HepG2 (cell line): ENCODE results near the gene CXCR1. TPM values are rescaled to one million over a fixed set of nuclear protein-coding genes. Genes with fewer than 3 reads are reported as not detected.

Source experiments
- ATAC-seq: fragments of 200-7000 bp; cut with Tn5 transposase; 3 replicates; pipeline ENCODE4 v1.9.1; 2020; ENCODE audit warnings: mild to moderate bottlenecking, moderate library complexity
- BruUV-seq: library from RNA; stranded (reverse); fragments of 400-500 nt; replicated peaks from 2 replicates; lab custom pipeline; 2021; lab: Mats Ljungman, UMichigan
- CTCF ChIA-PET: fragments of 300-600 bp; formaldehyde crosslinking; extraction: SDS; loops from one replicate; lab custom pipeline; 2021; ENCODE audit warnings: low total read pairs, inconsistent platforms, low intra/inter-chr PET ratio; lab: Yijun Ruan, JAX
- POLR2A ChIA-PET: fragments of 350-600 bp; sonication (Branson Sonifier 250); formaldehyde crosslinking; loops from one replicate; lab custom pipeline; 2020; ENCODE audit warnings: antibody characterized with exemption, inconsistent platforms; lab: Yijun Ruan, JAX
- DNase-seq: peaks from one replicate; pipeline ENCODE4 v3.0.0-alpha.2; 2015; ENCODE audit warnings: low spot score
- FAIRE-seq: peaks from 3 replicates; lab custom pipeline; 2011; peaks lifted over from hg19 to GRCh38; lab: Jason Lieb, UNC
- H2AFZ ChIP-seq: one replicate; pipeline ENCODE4 v1.6.1; 2011; ENCODE audit warnings: low read length, inconsistent platforms
- H3K27ac ChIP-seq: fragments of 300-600 bp; 3 replicates; pipeline ENCODE4 v1.8.0; 2011; ENCODE audit warnings: mixed run types, mild to moderate bottlenecking, mixed read lengths, low read length, inconsistent platforms; ENCODE audit not compliant: insufficient read depth; ENCODE audit errors: extremely low read length
- H3K27me3 ChIP-seq, 2 experiments: fragments of 200-600 bp in 1 of 2; 2 replicates in 1 of 2; 3 replicates in 1 of 2; pipeline versions ENCODE4 v1.6.0 to v1.8.0; 2011; ENCODE audit warnings: low read length in 2 of 2, mild to moderate bottlenecking in 2 of 2, moderate library complexity in 2 of 2, inconsistent platforms in 1 of 2; ENCODE audit not compliant: insufficient read depth in 2 of 2, control insufficient read depth in 1 of 2
- H3K36me3 ChIP-seq, 2 experiments: fragments of 200-600 bp in 1 of 2; replicated peaks in 1 of 2; 2 replicates in 1 of 2; 3 replicates in 1 of 2; pipeline versions ENCODE4 v1.5.1 to v1.8.0; 2011; ENCODE audit warnings: low read length in 2 of 2, inconsistent platforms in 1 of 2; ENCODE audit not compliant: insufficient read depth in 2 of 2, control insufficient read depth in 1 of 2
- H3K4me1 ChIP-seq: 2 replicates; pipeline ENCODE4 v1.5.1; 2012; ENCODE audit warnings: low read length, inconsistent platforms; ENCODE audit not compliant: insufficient read depth
- H3K4me2 ChIP-seq: 2 replicates; pipeline ENCODE4 v1.6.0; 2011; ENCODE audit warnings: low read depth, low read length, inconsistent platforms
- H3K4me3 ChIP-seq, 3 experiments: fragments of 200-600 bp in 1 of 3; sonication (generic), shearing (Covaris generic) in 1 of 3; replicated peaks in 1 of 3; 2 replicates each; pipeline ENCODE4 v1.5.1; 2011 to 2016; ENCODE audit warnings: low read length in 3 of 3, inconsistent platforms in 2 of 3, low read depth in 2 of 3, mild to moderate bottlenecking in 2 of 3, control low read depth in 1 of 3, mixed read lengths in 1 of 3; ENCODE audit not compliant: insufficient read depth in 1 of 3
- H3K79me2 ChIP-seq: one replicate; pipeline ENCODE4 v1.6.1; 2011; ENCODE audit warnings: low read length, inconsistent platforms; ENCODE audit not compliant: insufficient read depth
- H3K9ac ChIP-seq: 2 replicates; pipeline ENCODE4 v1.6.0; 2011; ENCODE audit warnings: mild to moderate bottlenecking, low read depth, low read length, inconsistent platforms; ENCODE audit not compliant: insufficient read depth
- H3K9me3 ChIP-seq: 2 replicates; pipeline ENCODE4 v1.5.1; 2012; ENCODE audit warnings: mild to moderate bottlenecking, low read length
- H4K20me1 ChIP-seq: 2 replicates; pipeline ENCODE4 v1.6.0; 2011; ENCODE audit warnings: inconsistent platforms, mild to moderate bottlenecking, low read length, moderate library complexity; ENCODE audit not compliant: insufficient read depth
- BHLHE40 ChIP-seq: IDR thresholded peaks from 2 replicates; pipeline ENCODE4 v1.6.1; 2011; ENCODE audit warnings: low read length, improper control_type of control experiment
- GZF1 ChIP-seq: sonication (generic); formaldehyde crosslinking; IDR thresholded peaks from 2 replicates; pipeline ENCODE4 v1.5.1; 2020; ENCODE audit warnings: mild to moderate bottlenecking, missing genetic modification reagents
- HCFC1 ChIP-seq: fragments of 150-350 bp; IDR thresholded peaks from 2 replicates; pipeline ENCODE4 v1.6.1; 2014; ENCODE audit warnings: low read depth, low read length
- HOXA9 ChIP-seq: sonication (generic); formaldehyde crosslinking; IDR thresholded peaks from 2 replicates; pipeline ENCODE4 v1.8.1; 2022; ENCODE audit warnings: missing genetic modification reagents, mild to moderate bottlenecking, moderate library complexity, borderline replicate concordance
- KDM3A ChIP-seq: IDR thresholded peaks from 2 replicates; pipeline ENCODE4 v1.6.1; 2018; ENCODE audit warnings: low read depth, missing compliant biosample characterization
- KLF11 ChIP-seq: IDR thresholded peaks from 2 replicates; pipeline ENCODE4 v1.6.1; 2016; ENCODE audit warnings: missing compliant biosample characterization
- LRRFIP1 ChIP-seq: sonication (generic); formaldehyde crosslinking; conservative IDR thresholded peaks from 2 replicates; pipeline ENCODE4 v1.4.0; 2020; ENCODE audit warnings: missing genetic modification reagents
- MAF1 ChIP-seq: sonication (generic); formaldehyde crosslinking; IDR thresholded peaks from 2 replicates; pipeline ENCODE4 v1.5.0; 2020; ENCODE audit warnings: missing genetic modification reagents, borderline replicate concordance
- POLR2A ChIP-seq, 2 experiments: IDR thresholded peaks; 2 replicates each; pipeline ENCODE4 v1.6.1; 2011; ENCODE audit warnings: low read depth in 2 of 2, low read length in 2 of 2, mild to moderate bottlenecking in 1 of 2, moderate library complexity in 1 of 2; ENCODE audit not compliant: insufficient read depth in 1 of 2
- TP53 ChIP-seq: sonication (generic); formaldehyde crosslinking; conservative IDR thresholded peaks from 2 replicates; pipeline ENCODE4 v1.4.0; 2020; ENCODE audit warnings: missing genetic modification reagents
- ZBTB1 ChIP-seq: sonication (generic); formaldehyde crosslinking; IDR thresholded peaks from 2 replicates; pipeline ENCODE4 v1.4.0; 2020; ENCODE audit warnings: missing genetic modification reagents, borderline replicate concordance
- ZNF230 ChIP-seq: sonication (generic); formaldehyde crosslinking; IDR thresholded peaks from 2 replicates; pipeline ENCODE4 v1.4.0; 2020; ENCODE audit warnings: mild to moderate bottlenecking, missing genetic modification reagents
- ZNF276 ChIP-seq: sonication (generic); formaldehyde crosslinking; IDR thresholded peaks from 2 replicates; pipeline ENCODE4 v1.4.0; 2020; ENCODE audit warnings: mild to moderate bottlenecking, low read depth, missing genetic modification reagents
- ZNF549 ChIP-seq: sonication (generic); formaldehyde crosslinking; IDR thresholded peaks from 2 replicates; pipeline ENCODE4 v1.5.0; 2020; ENCODE audit warnings: missing genetic modification reagents
- ZNF572 ChIP-seq: sonication (generic); formaldehyde crosslinking; IDR thresholded peaks from 2 replicates; pipeline ENCODE4 v1.5.1; 2020; ENCODE audit warnings: mild to moderate bottlenecking, missing genetic modification reagents
- ZNF646 ChIP-seq: sonication (generic); formaldehyde crosslinking; IDR thresholded peaks from 2 replicates; pipeline ENCODE4 v1.9.0; 2021; ENCODE audit warnings: mild to moderate bottlenecking, missing genetic modification reagents
- WGBS: methylation state at CpG from one replicate; pipeline ENCODE4 v1.1.6; 2017; ENCODE audit warnings: low lambda C conversion rate; 5-methylcytosine and 5-hydroxymethylcytosine counted together
- in situ Hi-C: cut with HindIII; loops from 2 replicates; pipeline ENCODE4 v1.10.0; 2017; ENCODE audit warnings: low pct_unique_long_range_greater_than_20kb; ENCODE audit not compliant: extremely low pct_ligation_motif_present
- intact Hi-C: fragments of 100-400 bp; cut with micrococcal nuclease; formaldehyde crosslinking; loops from one replicate; pipeline ENCODE4 v1.10.0; 2022; ENCODE audit not compliant: unreplicated experiment
- polyA plus RNA-seq, 8 experiments: library from polyadenylated mRNA; depleted of rRNA in 3 of 8; stranded (reverse) in 7 of 8; unstranded in 1 of 8; fragments of >200 nt; fragmentation: Illumina TruSeq in 4 of 8; extraction: Trizol in 4 of 8; gene quantifications; 2 replicates each; pipeline versions ENCODE4 v1.2.1 to v1.2.3, GENCODE V29; 2011 to 2016; ENCODE audit warnings: low read depth in 4 of 8, missing spikeins in 1 of 8, mixed read lengths in 1 of 8; ENCODE audit not compliant: insufficient read depth in 1 of 8
- total RNA-seq, 5 experiments: library from RNA; depleted of rRNA; stranded (reverse); fragments of >200 nt; fragmentation: Illumina TruSeq; extraction: Trizol; gene quantifications; 2 replicates each; pipeline ENCODE4 v1.2.3, GENCODE V29; 2016; ENCODE audit warnings: low read depth in 1 of 5

Gene CXCR1
- total and polyA plus RNA-seq, 2 of the 13 experiments (the other 11 are each of a cell fraction or from before 2014, with no cell fraction given) = not detected

- in situ Hi-C loops = no loop called here
- DNase-seq (no peak), FAIRE-seq (no peak), ATAC-seq (no peak)
- no TSS peak for BruUV-seq
- H3K9ac ChIP-seq = no peak overlapping the region
- intact Hi-C loops = no loop called here
- CTCF ChIA-PET = no interaction called here
- H2AFZ ChIP-seq = no peak overlapping the region
- H3K4me2 ChIP-seq = no peak overlapping the region
- WGBS = 44% methylated on average over 2 of the region's 2 CpGs
- H3K27ac ChIP-seq = no peak overlapping the region
- no peaks in the 10 kb centered on the region for H4K20me1 ChIP-seq
- POLR2A ChIA-PET = no interaction called here
- H3K4me1 ChIP-seq = no peaks in the 10 kb centered on the region
- H3K36me3 ChIP-seq = no peaks in the 10 kb centered on the region
- no peaks in the 10 kb centered on the region for H3K79me2 ChIP-seq
- H3K9me3 ChIP-seq = no peaks in the 10 kb centered on the region
- peaks cover 4 to 48% of the 10 kb centered on the region in 2 experiments for H3K27me3 ChIP-seq
- no peak overlapping the region for H3K4me3 ChIP-seq
- TF ChIP-seq POLR2A (IDR thresholded peaks at IDR 0.05; ENCODE audit: insufficient read depth in 1 of 2, low read depth in 2 of 2, low read length in 2 of 2) = no peak
- TF ChIP-seq ZNF230 (CRISPR knock-in tag) = no peak
- TF ChIP-seq HOXA9 = no peak
- TF ChIP-seq ZNF646 = no peak
- TF ChIP-seq GZF1 (CRISPR knock-in tag) = no peak
- no peak for TF ChIP-seq ZNF572 (CRISPR knock-in tag)
- no peak for TF ChIP-seq KLF11 (CRISPR knock-in tag)
- TF ChIP-seq ZNF276 = no peak
- TF ChIP-seq LRRFIP1 (CRISPR knock-in tag) = no peak
- no peak for TF ChIP-seq BHLHE40
- no peak for TF ChIP-seq HCFC1
- TF ChIP-seq TP53 = no peak
- TF ChIP-seq ZBTB1 = no peak
- no peak for TF ChIP-seq ZNF549 (CRISPR knock-in tag)
- no peak for TF ChIP-seq MAF1 (CRISPR knock-in tag)
- TF ChIP-seq KDM3A = no peak
These were observed 36.4 kb downstream of the CXCR1 start for GRCh38 chr2:218130377-218130776.
